Neural cell (in vitro differentiated cells): Measurements from ENCODE around the gene ARAP2. TPM values are rescaled to one million over a fixed set of nuclear protein-coding genes. Genes with fewer than 3 reads are reported as not detected.

ENCODE experiments used
- H2AFZ ChIP-seq: fragments of 200-600, 300-800 bp; sonication (generic), shearing (Covaris generic); 2 replicates; pipeline ENCODE4 v1.6.0; 2014; ENCODE audit warnings: low read depth, mild to moderate bottlenecking, antibody characterized with exemption, low read length, moderate library complexity
- H3F3A ChIP-seq: fragments of 200-600 bp; shearing (Covaris generic); 2 replicates; pipeline ENCODE4 v1.6.1; 2016; ENCODE audit warnings: mild to moderate bottlenecking, moderate library complexity, mixed read lengths, antibody characterized with exemption, low read length; ENCODE audit not compliant: insufficient read depth, poor library complexity, severe bottlenecking
- H3K27ac ChIP-seq: fragments of 200-600, 300-800 bp; sonication (generic), shearing (Covaris generic); 2 replicates; pipeline ENCODE4 v1.5.1; 2014; ENCODE audit warnings: mild to moderate bottlenecking, low read length, moderate library complexity
- H3K27me3 ChIP-seq: fragments of 300-800, 200-600 bp; sonication (generic), shearing (Covaris generic); 2 replicates; pipeline ENCODE4 v1.6.0; 2014; ENCODE audit warnings: mild to moderate bottlenecking, low read depth, low read length, moderate library complexity; ENCODE audit not compliant: insufficient read depth
- H3K36me3 ChIP-seq: fragments of 300-800, 200-600 bp; sonication (generic), shearing (Covaris generic); 2 replicates; pipeline ENCODE4 v1.5.1; 2014; ENCODE audit warnings: mild to moderate bottlenecking, antibody characterized with exemption, low read length, moderate library complexity; ENCODE audit not compliant: insufficient read depth
- H3K4me2 ChIP-seq: fragments of 300-800, 200-600 bp; sonication (generic), shearing (Covaris generic); 2 replicates; pipeline ENCODE4 v1.6.0; 2014; ENCODE audit warnings: mild to moderate bottlenecking, low read length
- H3K4me3 ChIP-seq: fragments of 300-800, 200-600 bp; sonication (generic), shearing (Covaris generic); 2 replicates; pipeline ENCODE4 v1.5.1; 2014; ENCODE audit warnings: mild to moderate bottlenecking, low read length, moderate library complexity
- H3K79me2 ChIP-seq: fragments of 200-600 bp; shearing (Covaris generic); replicated peaks from 2 replicates; pipeline ENCODE4 v1.6.0; 2014; ENCODE audit warnings: mild to moderate bottlenecking, low read length, moderate library complexity; ENCODE audit not compliant: insufficient read depth
- H3K9ac ChIP-seq: fragments of 300-800, 200-600 bp; sonication (generic), shearing (Covaris generic); 2 replicates; pipeline ENCODE4 v1.6.1; 2016; ENCODE audit warnings: mild to moderate bottlenecking, low read length, mixed read lengths
- H3K9me2 ChIP-seq: fragments of 200-600 bp; shearing (Covaris generic); 2 replicates; pipeline ENCODE4 v1.6.1; 2016; ENCODE audit warnings: mild to moderate bottlenecking, low read length, mixed read lengths; ENCODE audit not compliant: insufficient read depth
- H3K9me3 ChIP-seq: fragments of 200-600, 300-800 bp; sonication (generic), shearing (Covaris generic); 2 replicates; pipeline ENCODE4 v1.6.1; 2016; ENCODE audit warnings: mild to moderate bottlenecking, mixed run types, low read length, moderate library complexity, mixed read lengths
- H4K20me1 ChIP-seq: fragments of 200-600 bp; shearing (Covaris generic); 2 replicates; pipeline ENCODE4 v1.6.1; 2016; ENCODE audit warnings: mild to moderate bottlenecking, mixed run types; ENCODE audit not compliant: insufficient read depth
- CTCF ChIP-seq: fragments of 450-650 bp; IDR thresholded peaks from 2 replicates; pipeline ENCODE4 v1.5.1; 2014; ENCODE audit warnings: antibody characterized with exemption, mild to moderate bottlenecking, moderate library complexity; ENCODE audit not compliant: poor library complexity, severe bottlenecking
- EP300 ChIP-seq: fragments of 450-650 bp; conservative IDR thresholded peaks from 2 replicates; pipeline ENCODE4 v1.6.1; 2014; ENCODE audit warnings: antibody characterized with exemption, mild to moderate bottlenecking, moderate library complexity; ENCODE audit not compliant: poor library complexity, severe bottlenecking
- EZH2 ChIP-seq: fragments of 200-600, 300-800 bp; shearing (Covaris generic), sonication (generic); IDR thresholded peaks from 2 replicates; pipeline ENCODE4 v1.6.1; 2014; ENCODE audit warnings: antibody characterized with exemption, low read length, borderline replicate concordance, mild to moderate bottlenecking; ENCODE audit not compliant: insufficient read depth, poor library complexity, severe bottlenecking
- MXI1 ChIP-seq: fragments of 450-650 bp; conservative IDR thresholded peaks from 2 replicates; pipeline ENCODE4 v1.6.1; 2014; ENCODE audit warnings: antibody characterized with exemption, mild to moderate bottlenecking; ENCODE audit not compliant: poor library complexity, severe bottlenecking
- POLR2AphosphoS5 ChIP-seq: IDR thresholded peaks from 2 replicates; pipeline ENCODE4 v1.6.1; 2012
- RAD21 ChIP-seq: fragments of 450-650 bp; conservative IDR thresholded peaks from 2 replicates; pipeline ENCODE4 v1.6.1; 2014; ENCODE audit warnings: antibody characterized with exemption, mild to moderate bottlenecking, moderate library complexity
- SMC3 ChIP-seq: fragments of 450-650 bp; conservative IDR thresholded peaks from 2 replicates; pipeline ENCODE4 v1.6.1; 2014; ENCODE audit warnings: antibody characterized with exemption, mild to moderate bottlenecking, moderate library complexity; ENCODE audit not compliant: poor library complexity
- TAF1 ChIP-seq: IDR thresholded peaks from 2 replicates; pipeline ENCODE4 v1.6.1; 2012; ENCODE audit warnings: low read depth
- polyA plus RNA-seq: library from polyadenylated mRNA; depleted of rRNA; stranded (reverse); fragments of >200 nt; gene quantifications from 2 replicates; pipeline ENCODE4 v1.2.3, GENCODE V29; 2014
- TF ChIP-seq, protein P1 (sequence below): IDR thresholded peaks from 2 replicates; pipeline ENCODE4 v1.6.1; 2012; ENCODE audit warnings: borderline replicate concordance

Gene ARAP2
- polyA plus RNA-seq, 1 donor from 2014 or later = 2.1 TPM

DNA sequence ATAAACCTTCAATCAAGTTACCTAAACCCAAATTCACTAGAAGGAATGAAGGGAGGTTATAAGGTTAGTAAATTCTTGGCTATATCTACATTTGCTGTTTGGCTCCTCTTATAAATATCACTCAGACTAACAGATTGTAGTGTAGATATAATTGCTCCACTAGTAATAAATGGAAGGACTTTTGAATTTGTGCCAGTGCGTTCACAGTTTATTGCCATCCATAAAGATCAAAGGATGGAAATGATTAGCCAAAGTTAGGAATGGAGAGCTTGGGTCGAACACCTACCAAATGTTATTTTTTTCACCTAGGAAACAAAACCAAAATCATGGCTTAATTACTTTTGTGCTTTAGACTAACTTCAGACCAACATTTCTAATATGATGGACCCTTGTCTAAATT is 46.3 kb upstream of the ARAP2 start:
- Histone ChIP-seq H3K9me3 (no peaks in the 10 kb centered on the region), H3K4me3 (no peak overlapping the region), H4K20me1 (no peaks in the 10 kb centered on the region), H3K4me2 (no peak overlapping the region), H3K9ac (no peak overlapping the region), H3K27ac (no peak overlapping the region), H3K27me3 (no peaks in the 10 kb centered on the region), H3F3A (no peaks in the 10 kb centered on the region), H3K36me3 (no peaks in the 10 kb centered on the region), H3K79me2 (no peaks in the 10 kb centered on the region), H3K9me2 (no peaks in the 10 kb centered on the region), H2AFZ (no peak overlapping the region)
- TF ChIP-seq TAF1 (no peak), RAD21 (no peak), EZH2 (no peak)

DNA sequence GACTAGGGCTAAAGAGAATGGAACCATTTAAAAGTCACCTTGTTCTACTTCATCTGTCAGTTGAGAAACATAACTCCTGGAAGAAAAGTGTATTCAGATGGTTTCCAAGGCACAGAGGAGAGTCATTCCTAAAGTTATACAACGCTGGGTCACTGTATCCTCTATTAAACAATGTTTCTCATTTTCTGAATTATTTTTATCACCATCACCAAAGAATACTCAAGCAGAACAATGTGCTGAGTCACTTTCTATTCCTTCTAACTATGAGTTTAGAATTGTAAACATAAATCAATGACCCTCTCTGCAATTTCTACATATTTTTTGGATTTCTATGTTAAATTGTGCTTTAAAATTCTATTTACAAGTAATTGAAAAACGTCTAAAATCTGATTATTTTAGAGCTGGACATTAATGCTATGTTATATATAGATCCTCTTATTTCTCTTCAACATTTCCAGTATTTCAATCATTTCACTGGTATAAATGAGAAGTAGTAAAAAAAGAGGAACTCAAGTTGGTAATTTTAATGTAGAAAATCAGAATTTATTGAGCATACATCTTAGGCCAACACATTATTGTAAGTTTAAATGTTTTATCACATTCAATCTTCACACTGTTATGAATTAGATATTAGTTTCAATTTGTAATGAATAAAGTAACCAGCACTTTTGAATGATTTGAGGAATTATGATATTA is 44.6 kb upstream of the ARAP2 start:
- no peaks in the 10 kb centered on the region for H4K20me1 ChIP-seq
- H3K79me2 ChIP-seq = no peaks in the 10 kb centered on the region
- no peak for TF ChIP-seq EZH2
- TF ChIP-seq SMC3 = no peak
- no peak for TF ChIP-seq CTCF
- TF ChIP-seq TAF1 = no peak
- TF ChIP-seq MXI1 = no peak
- no peak for TF ChIP-seq RAD21
- TF ChIP-seq EP300 = no peak
- no peak for TF ChIP-seq POLR2AphosphoS5
- TF ChIP-seq, protein P1, sequence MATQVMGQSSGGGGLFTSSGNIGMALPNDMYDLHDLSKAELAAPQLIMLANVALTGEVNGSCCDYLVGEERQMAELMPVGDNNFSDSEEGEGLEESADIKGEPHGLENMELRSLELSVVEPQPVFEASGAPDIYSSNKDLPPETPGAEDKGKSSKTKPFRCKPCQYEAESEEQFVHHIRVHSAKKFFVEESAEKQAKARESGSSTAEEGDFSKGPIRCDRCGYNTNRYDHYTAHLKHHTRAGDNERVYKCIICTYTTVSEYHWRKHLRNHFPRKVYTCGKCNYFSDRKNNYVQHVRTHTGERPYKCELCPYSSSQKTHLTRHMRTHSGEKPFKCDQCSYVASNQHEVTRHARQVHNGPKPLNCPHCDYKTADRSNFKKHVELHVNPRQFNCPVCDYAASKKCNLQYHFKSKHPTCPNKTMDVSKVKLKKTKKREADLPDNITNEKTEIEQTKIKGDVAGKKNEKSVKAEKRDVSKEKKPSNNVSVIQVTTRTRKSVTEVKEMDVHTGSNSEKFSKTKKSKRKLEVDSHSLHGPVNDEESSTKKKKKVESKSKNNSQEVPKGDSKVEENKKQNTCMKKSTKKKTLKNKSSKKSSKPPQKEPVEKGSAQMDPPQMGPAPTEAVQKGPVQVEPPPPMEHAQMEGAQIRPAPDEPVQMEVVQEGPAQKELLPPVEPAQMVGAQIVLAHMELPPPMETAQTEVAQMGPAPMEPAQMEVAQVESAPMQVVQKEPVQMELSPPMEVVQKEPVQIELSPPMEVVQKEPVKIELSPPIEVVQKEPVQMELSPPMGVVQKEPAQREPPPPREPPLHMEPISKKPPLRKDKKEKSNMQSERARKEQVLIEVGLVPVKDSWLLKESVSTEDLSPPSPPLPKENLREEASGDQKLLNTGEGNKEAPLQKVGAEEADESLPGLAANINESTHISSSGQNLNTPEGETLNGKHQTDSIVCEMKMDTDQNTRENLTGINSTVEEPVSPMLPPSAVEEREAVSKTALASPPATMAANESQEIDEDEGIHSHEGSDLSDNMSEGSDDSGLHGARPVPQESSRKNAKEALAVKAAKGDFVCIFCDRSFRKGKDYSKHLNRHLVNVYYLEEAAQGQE = no peak
- no peaks in the 10 kb centered on the region for H3K36me3 ChIP-seq
- H3K27me3 ChIP-seq = no peaks in the 10 kb centered on the region
- no peaks in the 10 kb centered on the region for H3K9me2 ChIP-seq
- no peak overlapping the region for H3K4me2 ChIP-seq
- H3F3A ChIP-seq = no peaks in the 10 kb centered on the region
- no peak overlapping the region for H3K4me3 ChIP-seq
- H3K9me3 ChIP-seq = no peaks in the 10 kb centered on the region
- no peak overlapping the region for H3K9ac ChIP-seq
- no peak overlapping the region for H2AFZ ChIP-seq
- no peak overlapping the region for H3K27ac ChIP-seq
